Activated naive CD8-positive, alpha-beta T cell (primary cell): ENCODE measurements around the gene NRG2.

Experiments
- H3K27ac Mint-ChIP-seq: one replicate; pipeline ENCODE4 v1.8.0; 2021; ENCODE audit warnings: mixed read lengths
- H3K27me3 Mint-ChIP-seq: one replicate; pipeline ENCODE4 v1.8.0; 2021; ENCODE audit warnings: mixed read lengths
- H3K36me3 Mint-ChIP-seq: one replicate; pipeline ENCODE4 v1.8.0; 2021; ENCODE audit warnings: mixed read lengths
- H3K4me1 Mint-ChIP-seq: one replicate; pipeline ENCODE4 v1.8.0; 2021; ENCODE audit warnings: low read depth, mixed read lengths
- H3K4me3 Mint-ChIP-seq: one replicate; pipeline ENCODE4 v1.8.0; 2021; ENCODE audit warnings: mild to moderate bottlenecking, mixed read lengths
- H3K9me3 Mint-ChIP-seq: one replicate; pipeline ENCODE4 v1.8.0; 2021; ENCODE audit warnings: low read depth, mixed read lengths

The NRG2 gene

DNA sequence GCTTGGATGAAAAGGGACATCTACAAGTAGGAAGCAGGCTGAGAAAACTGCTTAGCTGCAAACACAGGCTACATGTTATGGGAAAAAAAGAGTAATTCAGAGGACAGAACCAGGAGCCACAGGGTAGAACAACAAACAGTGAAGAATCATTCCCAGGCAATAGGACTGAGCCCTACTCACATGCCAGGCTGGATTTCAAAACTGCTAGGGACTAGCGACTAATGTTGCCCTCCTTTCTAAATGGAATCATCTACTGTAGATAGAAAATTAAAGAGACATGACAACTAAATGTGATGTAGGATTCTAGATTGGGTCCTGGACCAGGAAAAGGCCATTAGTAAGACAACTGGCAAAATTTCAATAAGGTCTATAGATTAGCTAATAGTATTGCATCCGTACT is 15.3 kb downstream of the NRG2 start:
- no peaks in the 10 kb centered on the region for H3K9me3 Mint-ChIP-seq
- no peaks in the 10 kb centered on the region for H3K4me1 Mint-ChIP-seq
- no peak overlapping the region for H3K27ac Mint-ChIP-seq
- H3K36me3 Mint-ChIP-seq = no peaks in the 10 kb centered on the region
- H3K4me3 Mint-ChIP-seq = no peak overlapping the region
- H3K27me3 Mint-ChIP-seq = peaks cover 16% of the 10 kb centered on the region

DNA sequence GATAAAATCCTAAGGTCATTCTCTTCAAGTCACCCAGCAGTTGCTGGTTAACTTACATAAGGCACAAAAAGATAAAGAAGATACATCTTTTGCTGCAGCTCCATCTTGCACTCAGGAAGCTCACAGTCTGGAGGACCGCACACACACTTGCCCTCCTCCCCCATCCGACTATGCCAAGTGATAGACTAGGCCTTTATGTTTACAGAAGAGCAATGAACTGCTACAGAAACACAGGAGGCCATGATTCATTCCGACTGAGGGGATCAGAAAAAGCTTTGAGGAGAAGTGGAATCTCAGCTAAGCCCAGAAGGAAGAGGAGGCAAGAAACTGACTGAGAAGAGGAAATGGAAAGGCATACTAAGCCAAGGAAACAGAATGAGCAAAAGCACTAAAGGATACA is 17.4 kb downstream of the NRG2 start:
- no peak overlapping the region for H3K27ac Mint-ChIP-seq

DNA sequence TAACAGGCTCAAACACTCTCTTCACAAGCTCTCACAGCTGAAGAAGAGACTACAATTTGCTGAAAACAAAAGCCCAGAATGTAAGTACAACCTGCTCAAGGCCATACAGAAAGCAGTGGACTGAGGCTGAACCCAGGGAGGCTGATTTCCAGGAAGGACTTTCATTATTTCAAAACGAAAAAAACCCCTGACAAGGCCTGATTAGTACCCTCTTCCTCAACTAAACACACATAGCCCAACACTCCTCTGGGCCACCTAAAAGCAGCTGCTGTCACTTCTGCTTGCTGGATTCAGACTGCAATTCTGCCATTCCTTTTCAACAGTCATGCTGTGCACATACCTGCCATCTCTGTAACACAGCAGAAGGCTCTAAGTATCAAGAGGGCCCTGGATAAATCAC is 18.2 kb downstream of the NRG2 start:
- no peak overlapping the region for H3K4me3 Mint-ChIP-seq
- H3K4me1 Mint-ChIP-seq = no peaks in the 10 kb centered on the region
- H3K27me3 Mint-ChIP-seq = peaks cover 9% of the 10 kb centered on the region
- H3K36me3 Mint-ChIP-seq = no peaks in the 10 kb centered on the region
- no peaks in the 10 kb centered on the region for H3K9me3 Mint-ChIP-seq
- no peak overlapping the region for H3K27ac Mint-ChIP-seq

More for the DNA sequence above, 17.4 kb downstream of the NRG2 start:
- no peaks in the 10 kb centered on the region for H3K9me3 Mint-ChIP-seq
- peaks cover 11% of the 10 kb centered on the region for H3K27me3 Mint-ChIP-seq
- H3K36me3 Mint-ChIP-seq = no peaks in the 10 kb centered on the region
- H3K4me3 Mint-ChIP-seq = no peak overlapping the region
- H3K4me1 Mint-ChIP-seq = no peaks in the 10 kb centered on the region

DNA sequence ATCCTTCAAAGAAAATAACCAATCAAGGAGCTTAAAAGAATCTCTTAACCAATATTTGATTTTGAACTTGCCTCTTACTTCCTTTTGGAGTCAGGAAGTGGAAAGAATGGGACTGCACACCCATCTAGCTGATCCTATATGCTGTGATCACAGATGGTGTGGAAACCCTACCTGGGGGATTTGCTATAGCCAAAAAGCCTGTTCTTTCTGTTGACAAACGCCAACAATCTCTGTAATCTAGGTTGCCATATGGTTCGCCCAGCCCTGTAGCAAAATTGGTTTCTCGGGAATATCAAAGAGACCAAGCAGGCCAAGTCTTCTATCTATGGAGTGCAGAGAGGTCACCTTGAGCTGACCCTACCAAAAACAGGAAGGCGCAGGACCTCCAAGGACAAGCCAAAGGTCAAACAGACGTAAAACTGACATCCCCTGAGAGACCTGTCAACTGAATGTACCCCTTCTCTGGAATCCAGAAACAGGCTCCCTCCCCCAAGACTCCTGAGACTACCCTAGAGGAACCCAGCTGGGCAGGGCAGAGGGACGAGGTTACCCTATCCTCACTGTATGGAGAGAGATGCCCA is 19.4 kb downstream of the NRG2 start:
- Mint-ChIP-seq H3K9me3 (no peaks in the 10 kb centered on the region), H3K4me3 (no peak overlapping the region), H3K4me1 (no peaks in the 10 kb centered on the region), H3K27me3 (peaks cover 9% of the 10 kb centered on the region), H3K27ac (no peak overlapping the region), H3K36me3 (no peaks in the 10 kb centered on the region)

DNA sequence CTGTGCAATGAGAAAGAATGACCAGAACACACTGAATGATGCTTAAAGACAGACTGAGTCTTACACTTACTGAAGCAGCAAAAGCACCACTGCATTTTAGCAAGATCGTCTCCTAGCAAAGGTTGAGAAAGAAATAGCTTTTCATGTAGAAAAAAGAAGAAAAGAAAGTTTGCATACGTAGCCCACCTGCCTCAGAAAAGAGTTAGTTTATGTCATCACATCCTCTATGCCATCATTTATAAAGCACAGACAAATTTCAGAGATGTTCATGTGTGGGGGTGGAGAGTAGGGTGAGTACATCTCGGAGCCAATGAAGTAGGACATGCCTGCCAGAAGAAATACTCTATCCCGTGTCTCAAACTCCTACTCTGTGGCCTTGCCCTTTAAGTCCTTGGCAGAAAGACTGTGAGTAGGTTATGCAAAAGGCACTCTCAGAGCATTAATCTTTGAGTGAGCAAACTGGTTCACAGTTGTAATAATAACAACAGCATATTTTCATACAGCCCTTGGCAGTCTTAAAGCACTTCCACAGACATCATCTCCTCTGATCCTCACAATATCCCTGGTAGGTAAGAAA is 22.4 kb downstream of the NRG2 start:
- Mint-ChIP-seq H3K4me3 (no peak overlapping the region), H3K4me1 (no peaks in the 10 kb centered on the region), H3K27me3 (peaks cover 5% of the 10 kb centered on the region), H3K27ac (no peak overlapping the region), H3K36me3 (no peaks in the 10 kb centered on the region), H3K9me3 (no peaks in the 10 kb centered on the region)

DNA sequence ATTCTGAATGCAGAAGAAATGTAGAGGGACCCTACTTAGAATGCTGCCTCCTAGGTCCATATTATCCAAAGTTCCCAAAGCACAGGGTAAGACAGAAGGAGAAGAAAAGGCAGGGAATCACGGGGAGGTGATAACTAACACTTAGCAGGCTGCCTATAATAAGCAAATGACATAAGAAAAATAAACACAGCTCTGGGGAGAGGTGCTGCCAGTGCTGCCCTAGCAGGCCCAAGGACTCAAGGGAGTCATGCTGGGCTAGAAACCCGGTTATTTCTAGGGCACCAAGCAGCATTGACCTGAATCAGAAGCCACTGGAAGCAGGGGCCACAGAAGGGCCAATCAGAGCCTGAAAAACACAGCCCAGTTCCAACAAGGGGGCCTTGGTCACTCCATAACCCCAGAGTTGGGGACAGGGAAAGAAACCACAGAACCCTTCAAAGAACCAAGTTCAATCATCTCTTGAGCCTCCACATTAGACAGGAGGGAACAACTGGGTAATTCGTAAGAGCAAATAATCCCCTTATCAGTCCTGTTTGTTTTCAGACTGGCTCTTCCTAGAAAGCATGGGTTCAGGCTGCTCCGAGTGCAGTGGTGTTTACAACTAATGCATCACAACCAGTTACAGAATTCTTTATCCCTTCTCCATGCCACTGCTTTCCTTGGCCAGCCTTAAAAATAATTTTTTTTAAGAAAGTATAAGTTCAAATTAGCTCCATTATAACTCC is 24.0 kb downstream of the NRG2 start:
- Mint-ChIP-seq H3K9me3 (no peaks in the 10 kb centered on the region), H3K36me3 (no peaks in the 10 kb centered on the region), H3K4me1 (no peaks in the 10 kb centered on the region), H3K4me3 (no peak overlapping the region), H3K27ac (no peak overlapping the region), H3K27me3 (peaks cover 3% of the 10 kb centered on the region)

DNA sequence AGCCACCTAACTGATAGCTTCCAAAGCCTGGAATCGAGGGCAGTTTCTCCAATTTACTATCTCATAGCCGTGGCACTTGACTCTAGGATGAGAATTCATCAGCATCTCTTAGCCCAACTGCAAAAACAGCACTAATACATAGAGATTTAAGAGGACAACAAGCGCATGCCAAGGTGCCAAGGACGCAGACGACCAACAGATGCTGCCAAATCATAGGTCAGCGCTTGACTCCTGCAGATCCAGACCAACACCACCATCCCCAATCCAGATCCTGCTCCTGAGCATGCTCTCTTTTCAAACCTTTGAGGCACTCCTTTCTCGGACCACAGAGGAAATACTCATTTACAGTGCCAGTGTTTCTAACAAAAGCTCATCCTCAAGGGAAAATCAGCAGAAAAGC is 24.6 kb downstream of the NRG2 start:
- Mint-ChIP-seq H3K27me3 (no peaks in the 10 kb centered on the region), H3K9me3 (no peaks in the 10 kb centered on the region), H3K4me1 (no peaks in the 10 kb centered on the region), H3K36me3 (no peaks in the 10 kb centered on the region), H3K27ac (no peak overlapping the region), H3K4me3 (no peak overlapping the region)

DNA sequence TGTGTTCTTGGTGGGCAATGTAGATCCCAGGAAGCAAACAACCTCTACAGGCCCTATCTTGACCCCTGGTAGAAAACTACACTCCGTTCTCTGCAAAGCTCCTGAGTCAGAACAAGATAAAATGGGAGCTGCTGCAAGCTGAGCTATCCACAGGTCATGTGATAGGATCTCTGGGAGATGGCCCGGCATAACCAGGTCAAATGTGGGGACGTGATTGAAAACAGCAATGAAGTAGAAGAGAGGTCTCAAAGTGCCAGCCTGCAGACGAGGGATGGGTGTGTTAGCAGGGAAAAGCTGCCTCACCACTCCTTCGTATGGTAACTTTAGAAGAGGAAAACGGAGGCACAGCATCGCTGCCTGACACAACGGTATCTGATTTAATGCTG is 25.0 kb downstream of the NRG2 start:
- Mint-ChIP-seq H3K27me3 (no peaks in the 10 kb centered on the region), H3K4me3 (no peak overlapping the region), H3K4me1 (no peaks in the 10 kb centered on the region), H3K9me3 (no peaks in the 10 kb centered on the region), H3K36me3 (no peaks in the 10 kb centered on the region), H3K27ac (no peak overlapping the region)

DNA sequence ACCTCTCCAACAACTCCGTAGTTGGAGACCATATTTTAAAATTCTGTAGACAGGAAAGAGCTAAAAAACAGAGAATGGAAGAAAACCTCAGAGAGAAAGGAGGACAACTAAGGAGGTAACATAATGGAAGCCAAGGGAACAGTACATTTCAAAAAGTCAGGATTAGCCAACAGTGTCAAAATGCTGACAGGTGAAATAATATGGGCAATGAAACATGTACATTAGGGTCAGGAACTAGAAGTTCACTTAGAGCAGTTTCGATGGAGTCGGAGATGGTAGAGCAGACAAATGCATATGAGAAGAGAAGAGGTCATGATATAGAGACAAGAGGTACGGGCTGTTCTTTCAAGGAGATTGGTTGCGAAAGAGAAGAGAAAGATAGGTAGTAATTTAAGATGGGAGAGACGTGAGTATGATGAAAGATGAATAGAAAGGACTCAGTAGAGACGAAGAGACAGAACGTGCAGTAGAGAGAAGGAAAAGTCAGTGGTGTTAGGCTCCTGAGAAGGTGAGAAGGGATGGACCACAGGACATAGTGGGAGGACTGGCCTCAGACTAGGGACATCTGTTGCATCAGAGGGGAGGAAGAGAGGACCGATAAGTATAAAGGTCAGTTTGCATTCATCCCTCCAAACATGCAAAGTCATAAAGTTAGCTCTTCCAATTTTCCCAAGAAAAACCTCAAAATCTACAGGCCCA is 25.6 kb downstream of the NRG2 start:
- no peaks in the 10 kb centered on the region for H3K36me3 Mint-ChIP-seq

DNA sequence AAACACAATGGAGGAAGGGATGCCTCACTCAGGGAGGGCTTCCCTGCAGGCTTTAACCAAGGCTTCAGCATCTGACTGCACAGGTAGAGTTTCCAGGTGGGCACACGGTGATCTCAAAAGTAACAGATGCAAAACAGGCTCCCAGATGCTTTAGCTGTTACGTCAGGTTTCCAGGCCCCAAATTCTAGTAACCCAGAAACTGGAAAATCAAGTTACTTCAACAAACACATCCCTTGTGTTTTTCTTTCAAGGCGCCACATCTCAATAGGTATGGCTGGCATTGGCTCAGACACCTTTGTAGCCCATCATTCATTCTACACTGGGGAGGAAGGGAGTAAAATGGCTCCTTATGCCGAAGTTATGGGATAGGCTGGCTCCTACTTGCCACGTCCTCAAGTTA is 27.4 kb downstream of the NRG2 start:
- H3K27me3 Mint-ChIP-seq = no peaks in the 10 kb centered on the region
- H3K27ac Mint-ChIP-seq = no peak overlapping the region
- no peaks in the 10 kb centered on the region for H3K4me1 Mint-ChIP-seq
- no peak overlapping the region for H3K4me3 Mint-ChIP-seq
- no peaks in the 10 kb centered on the region for H3K9me3 Mint-ChIP-seq
- no peaks in the 10 kb centered on the region for H3K36me3 Mint-ChIP-seq

More for the DNA sequence above, 25.6 kb downstream of the NRG2 start:
- Mint-ChIP-seq H3K9me3 (no peaks in the 10 kb centered on the region), H3K4me1 (no peaks in the 10 kb centered on the region), H3K27me3 (no peaks in the 10 kb centered on the region), H3K27ac (no peak overlapping the region), H3K4me3 (no peak overlapping the region)

DNA sequence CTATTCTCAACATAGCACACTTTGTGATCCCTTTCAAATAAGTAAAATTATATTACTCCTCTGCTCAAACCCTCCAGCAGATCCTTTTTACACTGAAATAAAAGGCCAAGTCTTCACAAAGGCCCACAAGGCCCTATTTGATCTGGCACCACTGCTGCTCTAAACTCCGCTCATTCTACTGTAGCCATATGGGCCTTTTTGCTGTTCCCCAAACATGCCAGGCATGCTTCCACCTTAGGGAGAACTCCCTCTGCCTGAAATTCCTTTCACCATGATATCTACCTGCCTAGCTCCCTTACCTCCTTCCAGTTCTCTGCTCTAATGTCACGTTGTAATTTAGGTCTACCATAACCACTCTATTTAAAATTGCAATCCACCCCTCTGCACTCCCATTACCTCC is 28.3 kb downstream of the NRG2 start:
- Mint-ChIP-seq H3K27me3 (peaks cover under 1% of the 10 kb centered on the region), H3K36me3 (no peaks in the 10 kb centered on the region), H3K9me3 (no peaks in the 10 kb centered on the region), H3K4me1 (no peaks in the 10 kb centered on the region), H3K4me3 (no peak overlapping the region), H3K27ac (no peak overlapping the region)

DNA sequence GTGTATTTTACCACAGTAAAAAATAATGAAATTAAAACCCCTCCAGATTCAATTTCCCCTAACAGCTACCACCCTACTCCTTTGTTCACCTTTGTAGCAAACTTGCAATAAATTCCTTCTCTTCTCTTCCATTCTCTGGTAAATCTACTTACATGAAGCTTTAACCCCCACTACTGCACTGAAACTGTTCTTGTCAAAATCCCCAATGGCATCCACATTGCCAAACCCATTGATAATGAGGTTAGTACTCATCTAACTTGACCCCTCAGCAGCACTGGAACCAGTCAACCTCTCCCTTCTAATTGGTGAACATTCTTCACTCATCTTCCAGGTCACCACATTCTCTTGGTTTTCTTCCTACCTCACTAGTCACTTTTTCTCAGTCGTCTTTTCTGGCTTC is 29.6 kb downstream of the NRG2 start:
- no peak overlapping the region for H3K4me3 Mint-ChIP-seq
- no peaks in the 10 kb centered on the region for H3K36me3 Mint-ChIP-seq
- H3K9me3 Mint-ChIP-seq = no peaks in the 10 kb centered on the region

DNA sequence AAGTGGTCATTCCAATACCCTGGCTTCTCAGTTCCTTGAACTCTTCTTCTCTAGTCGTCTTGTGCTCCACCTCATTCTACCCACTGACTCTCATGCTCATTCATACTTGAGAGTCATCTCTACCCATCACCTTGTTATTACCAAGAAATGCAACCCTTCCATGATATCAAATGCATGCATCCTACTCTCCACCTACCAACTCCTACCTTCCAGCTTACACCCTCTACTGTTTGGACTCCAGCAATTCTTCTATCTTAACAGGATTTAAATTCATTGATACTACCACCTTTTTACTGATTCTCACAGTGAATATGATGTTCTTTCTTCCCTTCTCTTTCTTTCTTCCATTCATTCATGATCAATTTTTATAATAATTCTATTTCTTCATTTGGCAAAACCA is 30.7 kb downstream of the NRG2 start:
- Mint-ChIP-seq H3K36me3 (no peaks in the 10 kb centered on the region), H3K9me3 (no peaks in the 10 kb centered on the region), H3K4me1 (no peaks in the 10 kb centered on the region), H3K27ac (no peak overlapping the region), H3K4me3 (no peak overlapping the region), H3K27me3 (peaks cover 4% of the 10 kb centered on the region)

More for the DNA sequence above, 29.6 kb downstream of the NRG2 start:
- H3K27me3 Mint-ChIP-seq = peaks cover 4% of the 10 kb centered on the region
- H3K4me1 Mint-ChIP-seq = no peaks in the 10 kb centered on the region
- H3K27ac Mint-ChIP-seq = no peak overlapping the region

DNA sequence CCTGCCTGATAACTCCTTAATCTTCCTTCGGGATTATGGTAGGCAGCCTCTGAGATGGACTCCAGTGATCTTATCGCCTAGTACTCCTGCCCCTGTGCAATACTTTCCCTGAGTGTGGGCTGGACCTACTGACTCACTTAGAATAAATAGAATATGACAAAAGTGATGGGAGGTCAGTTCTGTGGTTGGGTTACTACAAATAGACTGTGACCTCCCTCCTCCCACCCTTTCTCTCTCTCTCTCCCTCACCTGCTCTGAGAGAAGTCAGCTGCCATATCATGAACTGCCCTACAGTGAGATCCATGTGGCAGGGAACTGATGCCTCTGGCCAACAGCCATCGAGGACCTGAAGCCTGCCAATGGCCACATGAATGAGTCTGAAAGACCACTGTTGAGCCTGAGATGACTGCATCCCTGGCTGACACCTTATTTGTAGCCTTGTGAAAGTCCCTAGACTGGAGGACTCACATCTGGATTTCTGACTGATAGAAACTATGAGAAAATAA is 31.7 kb downstream of the NRG2 start:
- H3K27me3 Mint-ChIP-seq = peaks cover 4% of the 10 kb centered on the region
- no peak overlapping the region for H3K27ac Mint-ChIP-seq
- no peaks in the 10 kb centered on the region for H3K4me1 Mint-ChIP-seq
- no peaks in the 10 kb centered on the region for H3K36me3 Mint-ChIP-seq
- no peaks in the 10 kb centered on the region for H3K9me3 Mint-ChIP-seq
- H3K4me3 Mint-ChIP-seq = no peak overlapping the region

DNA sequence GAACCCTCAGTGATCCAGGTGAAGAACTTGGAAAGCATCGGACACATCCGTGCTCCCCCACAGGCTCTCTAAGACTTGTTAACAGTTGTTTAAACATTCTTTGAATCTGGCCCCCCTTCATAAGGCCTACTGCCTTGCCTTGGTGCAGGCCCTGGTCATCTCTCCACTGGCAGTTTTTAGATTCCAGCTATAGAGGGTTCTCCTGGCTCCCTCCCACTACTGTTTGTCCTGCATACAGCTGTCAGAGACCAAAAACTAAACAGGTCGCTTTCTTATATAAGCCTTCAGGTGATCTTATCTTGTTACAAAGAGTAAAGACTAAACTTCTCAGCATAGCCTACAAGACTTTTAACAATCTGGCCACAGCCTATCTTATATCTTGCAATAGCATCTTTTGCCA is 32.3 kb downstream of the NRG2 start:
- Mint-ChIP-seq H3K9me3 (no peaks in the 10 kb centered on the region), H3K4me1 (no peaks in the 10 kb centered on the region), H3K27ac (no peak overlapping the region), H3K36me3 (no peaks in the 10 kb centered on the region), H3K27me3 (peaks cover 4% of the 10 kb centered on the region), H3K4me3 (no peak overlapping the region)
